OCI-LY3 (cell line): Measurements from ENCODE around the gene SMTNL2.

Source experiments
- EZH2phosphoT487 ChIP-seq: fragments of 200-600 bp; shearing (Covaris generic); IDR thresholded peaks from 2 replicates; pipeline ENCODE4 v1.6.1; 2018; ENCODE audit warnings: antibody characterized with exemption, mixed run types, low read depth
- TF ChIP-seq, protein P1 (sequence below): fragments of 200-600, 300-600 bp; sonication (generic); IDR thresholded peaks from 2 replicates; pipeline ENCODE4 v1.5.1; 2014; ENCODE audit warnings: antibody characterized with exemption, low read length, low read depth

GRCh38 chr17:4565209-4566141 lies 18.9 kb upstream of the SMTNL2 start:
- TF ChIP-seq, protein P1, sequence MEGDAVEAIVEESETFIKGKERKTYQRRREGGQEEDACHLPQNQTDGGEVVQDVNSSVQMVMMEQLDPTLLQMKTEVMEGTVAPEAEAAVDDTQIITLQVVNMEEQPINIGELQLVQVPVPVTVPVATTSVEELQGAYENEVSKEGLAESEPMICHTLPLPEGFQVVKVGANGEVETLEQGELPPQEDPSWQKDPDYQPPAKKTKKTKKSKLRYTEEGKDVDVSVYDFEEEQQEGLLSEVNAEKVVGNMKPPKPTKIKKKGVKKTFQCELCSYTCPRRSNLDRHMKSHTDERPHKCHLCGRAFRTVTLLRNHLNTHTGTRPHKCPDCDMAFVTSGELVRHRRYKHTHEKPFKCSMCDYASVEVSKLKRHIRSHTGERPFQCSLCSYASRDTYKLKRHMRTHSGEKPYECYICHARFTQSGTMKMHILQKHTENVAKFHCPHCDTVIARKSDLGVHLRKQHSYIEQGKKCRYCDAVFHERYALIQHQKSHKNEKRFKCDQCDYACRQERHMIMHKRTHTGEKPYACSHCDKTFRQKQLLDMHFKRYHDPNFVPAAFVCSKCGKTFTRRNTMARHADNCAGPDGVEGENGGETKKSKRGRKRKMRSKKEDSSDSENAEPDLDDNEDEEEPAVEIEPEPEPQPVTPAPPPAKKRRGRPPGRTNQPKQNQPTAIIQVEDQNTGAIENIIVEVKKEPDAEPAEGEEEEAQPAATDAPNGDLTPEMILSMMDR, result peak; percentile 63
- TF ChIP-seq EZH2phosphoT487, result no peak
